RWPE2 (cell line): ENCODE results near the gene CXCL8.

Experiments
- ATAC-seq: fragments of 200-7000 bp; cut with Tn5 transposase; 3 replicates; pipeline ENCODE4 v1.9.1; 2021; ENCODE audit warnings: low read depth
- DNase-seq: peaks from one replicate; pipeline ENCODE4 v3.0.0-alpha.2; 2020; ENCODE audit warnings: low spot score
- H3K27ac ChIP-seq: fragments of 450-650 bp; 2 replicates; pipeline ENCODE4 v1.5.1; 2017; ENCODE audit warnings: mild to moderate bottlenecking; ENCODE audit not compliant: poor library complexity, severe bottlenecking
- H3K27me3 ChIP-seq: fragments of 250-450 bp; sonication (Bioruptor Pico); 2 replicates; pipeline ENCODE4 v1.5.1; 2021; ENCODE audit warnings: mild to moderate bottlenecking, moderate library complexity; ENCODE audit not compliant: insufficient read depth, poor library complexity, severe bottlenecking
- H3K36me3 ChIP-seq: fragments of 250-450 bp; sonication (Bioruptor Pico); 2 replicates; pipeline ENCODE4 v1.5.1; 2020; ENCODE audit warnings: low read depth, mild to moderate bottlenecking, moderate library complexity
- H3K4me1 ChIP-seq: fragments of 250-450 bp; sonication (Bioruptor Pico); 2 replicates; pipeline ENCODE4 v1.5.1; 2021; ENCODE audit warnings: mild to moderate bottlenecking, moderate library complexity; ENCODE audit not compliant: insufficient read depth, poor library complexity, severe bottlenecking
- H3K4me3 ChIP-seq: fragments of 250-450 bp; sonication (Bioruptor Pico); 2 replicates; pipeline ENCODE4 v1.5.1; 2021; ENCODE audit warnings: mild to moderate bottlenecking, moderate library complexity; ENCODE audit not compliant: severe bottlenecking
- H3K9me3 ChIP-seq: fragments of 250-450 bp; sonication (Bioruptor Pico); 2 replicates; pipeline ENCODE4 v1.5.1; 2021; ENCODE audit warnings: mild to moderate bottlenecking, moderate library complexity; ENCODE audit not compliant: severe bottlenecking
- CTCF ChIP-seq: fragments of 450-650 bp; IDR thresholded peaks from one replicate; pipeline ENCODE4 v1.5.1; 2017; ENCODE audit warnings: mild to moderate bottlenecking, moderate library complexity; ENCODE audit not compliant: poor library complexity, severe bottlenecking

The CXCL8 gene

GRCh38 chr4:73731968-73732610 lies 8.3 kb upstream of the CXCL8 start:
- Histone ChIP-seq H3K4me1 (peaks cover 16% of the 10 kb centered on the region), H3K27me3 (no peaks in the 10 kb centered on the region), H3K4me3 (no peak overlapping the region), H3K9me3 (no peaks in the 10 kb centered on the region), H3K27ac (no peak overlapping the region), H3K36me3 (no peaks in the 10 kb centered on the region)
- ATAC-seq (no peak), DNase-seq (no peak)
- no peak for TF ChIP-seq CTCF

GRCh38 chr4:73732759-73733431 lies 7.5 kb upstream of the CXCL8 start:
- DNase-seq = no peak
- Histone ChIP-seq H3K4me3 (no peak overlapping the region), H3K4me1 (peaks cover 14% of the 10 kb centered on the region), H3K9me3 (no peaks in the 10 kb centered on the region), H3K27me3 (no peaks in the 10 kb centered on the region), H3K36me3 (no peaks in the 10 kb centered on the region), H3K27ac (no peak overlapping the region)
- TF ChIP-seq CTCF = no peak
- ATAC-seq = no peak

- Histone ChIP-seq H3K4me3 (no peak overlapping the region), H3K27me3 (no peaks in the 10 kb centered on the region), H3K27ac (no peak overlapping the region), H3K9me3 (no peaks in the 10 kb centered on the region), H3K36me3 (no peaks in the 10 kb centered on the region), H3K4me1 (peaks cover 14% of the 10 kb centered on the region)
- TF ChIP-seq CTCF = no peak
- DNase-seq (no peak), ATAC-seq (no peak)
These were observed 5.8 kb upstream of the CXCL8 start for GRCh38 chr4:73734530-73735001.

- TF ChIP-seq CTCF = no peak
- ATAC-seq (no peak), DNase-seq (no peak)
- Histone ChIP-seq H3K27ac (no peak overlapping the region), H3K4me3 (no peak overlapping the region), H3K27me3 (no peaks in the 10 kb centered on the region), H3K9me3 (no peaks in the 10 kb centered on the region), H3K36me3 (no peaks in the 10 kb centered on the region), H3K4me1 (peaks cover 13% of the 10 kb centered on the region)
These were observed 5.1 kb upstream of the CXCL8 start for GRCh38 chr4:73735231-73735630.
